GM18502 (cell line): ENCODE data around the gene UPF1.
"Not testable (repeated sequence)": the region's sequence is repeated elsewhere in the genome, so short reads cannot be mapped to it uniquely, and the experiment has no call there.

Experiments used
- ATAC-seq: cut with Tn5 transposase; IDR thresholded peaks from one replicate; pipeline ENCODE4 v1.9.1; 2021; ENCODE audit warnings: mild to moderate bottlenecking; ENCODE audit not compliant: unreplicated experiment, poor library complexity

UPF1 gene

DNA sequence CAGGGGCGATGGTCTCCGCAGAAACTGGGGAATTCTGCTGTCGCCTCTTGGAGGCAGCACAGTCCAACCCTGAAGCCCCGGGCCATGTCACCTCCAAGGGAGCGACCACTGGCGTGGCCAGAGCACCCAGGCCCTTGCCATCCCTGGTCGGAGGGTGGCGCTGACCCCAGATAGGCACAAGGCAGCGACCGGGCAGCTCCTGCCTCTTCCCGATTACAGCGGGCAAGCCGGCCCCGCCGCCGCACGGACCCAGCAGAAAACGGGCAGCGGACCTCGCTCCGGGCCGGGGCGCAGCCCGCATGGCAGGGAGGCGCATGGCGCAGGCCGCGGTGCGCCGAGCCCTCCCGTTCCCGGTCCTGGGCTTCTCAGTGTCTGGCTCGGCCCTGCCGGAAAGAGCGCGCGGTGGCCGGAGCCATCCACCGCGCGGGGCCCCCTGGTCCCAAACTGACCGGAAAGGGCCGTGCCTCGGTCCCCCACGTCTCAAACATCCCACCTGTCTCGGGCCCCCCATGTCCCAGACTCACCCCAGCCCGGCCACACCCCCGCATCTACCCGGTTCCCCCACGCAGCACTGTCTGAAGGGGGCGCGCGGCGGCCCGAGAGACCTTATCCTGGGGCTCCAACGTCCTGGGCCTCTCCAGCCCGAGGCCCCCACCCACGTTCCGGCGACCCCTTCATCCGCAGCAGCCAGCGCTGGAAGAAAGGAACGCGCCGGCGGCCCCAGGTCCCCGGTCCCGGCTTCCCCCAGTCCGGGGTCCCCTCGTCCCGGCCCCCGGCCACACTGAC is 63.5 kb downstream of the UPF1 start:
- ATAC-seq: no peak

- no peak for ATAC-seq
Observed at GRCh38 chr19:18895824-18896341, 64.1 kb downstream of the UPF1 start, which contains the start of gene CERS1. Gene CERS1 (minus strand): TSS chr19:18896158. CDS start chr19:18896072, 86 bp downstream.

GRCh38 chr19:18896421-18896841 is 64.7 kb downstream of the UPF1 start:
- ATAC-seq: no peak

DNA sequence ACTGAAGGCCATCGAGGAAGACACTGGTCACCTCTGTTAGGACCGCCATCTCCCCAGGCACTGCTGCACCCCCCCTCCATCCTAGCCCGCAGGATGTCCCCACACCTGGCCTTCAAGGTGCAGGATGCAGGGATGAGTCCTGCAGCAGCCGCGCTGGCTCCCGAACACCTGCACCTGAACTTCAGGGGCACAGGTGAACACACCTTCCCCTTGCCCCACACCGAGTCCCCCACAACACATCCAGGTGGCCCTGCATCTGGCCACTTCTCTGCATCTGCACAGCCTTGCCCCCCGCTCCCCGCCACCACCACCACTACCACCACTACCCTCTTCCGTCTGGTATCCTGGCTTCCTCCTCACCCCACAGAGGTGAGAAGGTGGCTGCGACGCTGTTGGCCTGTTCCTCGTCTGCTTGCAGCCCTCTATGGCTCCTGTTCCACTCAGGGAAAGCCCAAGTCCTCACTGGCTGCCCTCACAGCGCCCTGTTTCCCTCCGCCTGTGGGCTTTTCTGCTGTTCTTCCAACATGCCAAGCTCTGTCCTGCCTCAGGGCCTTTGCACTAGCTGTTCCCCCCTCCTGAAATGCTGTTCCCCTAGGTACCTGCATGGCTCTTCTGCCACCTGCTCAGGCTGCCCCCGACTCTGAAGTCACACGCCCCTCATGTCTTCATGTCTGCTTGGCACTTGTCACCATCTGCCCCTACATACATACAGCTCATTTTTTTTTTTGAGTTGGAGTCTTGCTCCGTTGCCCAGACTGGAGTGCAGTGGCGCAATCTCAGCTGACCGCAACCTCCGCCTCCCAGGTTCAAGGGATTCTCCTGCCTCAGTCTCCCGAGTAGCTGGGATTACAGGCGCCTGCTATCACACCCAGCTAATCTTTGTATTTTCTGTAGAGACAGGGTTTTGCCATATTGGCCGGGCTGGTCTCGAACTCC is 65.6 kb downstream of the UPF1 start:
- no peak for ATAC-seq

DNA sequence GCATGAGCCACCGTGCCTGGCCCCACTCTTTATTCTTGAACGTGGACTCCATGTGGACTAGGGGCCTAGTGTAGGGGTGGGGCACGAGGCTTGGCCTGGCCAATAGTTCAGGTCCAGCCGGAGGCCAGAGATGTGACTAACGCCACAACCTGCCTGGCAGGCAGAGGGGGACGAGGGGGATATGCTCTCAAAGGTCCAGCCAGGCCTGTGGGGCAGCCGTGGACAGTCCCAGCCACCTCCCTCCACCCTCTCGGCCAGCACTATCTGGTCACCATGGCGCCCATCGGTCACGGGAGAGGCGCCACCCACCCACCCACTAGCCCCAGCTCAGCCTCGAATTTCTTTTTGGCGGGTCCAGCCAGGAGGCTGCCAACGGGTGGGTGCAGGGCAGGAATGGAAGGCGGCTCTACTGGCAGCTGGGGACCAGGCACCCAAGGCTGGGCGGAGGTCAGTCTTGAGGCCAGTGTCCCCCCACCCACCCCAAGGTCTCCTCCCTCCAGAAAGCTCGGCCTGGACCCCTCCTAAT is 66.4 kb downstream of the UPF1 start:
- ATAC-seq: no peak

DNA sequence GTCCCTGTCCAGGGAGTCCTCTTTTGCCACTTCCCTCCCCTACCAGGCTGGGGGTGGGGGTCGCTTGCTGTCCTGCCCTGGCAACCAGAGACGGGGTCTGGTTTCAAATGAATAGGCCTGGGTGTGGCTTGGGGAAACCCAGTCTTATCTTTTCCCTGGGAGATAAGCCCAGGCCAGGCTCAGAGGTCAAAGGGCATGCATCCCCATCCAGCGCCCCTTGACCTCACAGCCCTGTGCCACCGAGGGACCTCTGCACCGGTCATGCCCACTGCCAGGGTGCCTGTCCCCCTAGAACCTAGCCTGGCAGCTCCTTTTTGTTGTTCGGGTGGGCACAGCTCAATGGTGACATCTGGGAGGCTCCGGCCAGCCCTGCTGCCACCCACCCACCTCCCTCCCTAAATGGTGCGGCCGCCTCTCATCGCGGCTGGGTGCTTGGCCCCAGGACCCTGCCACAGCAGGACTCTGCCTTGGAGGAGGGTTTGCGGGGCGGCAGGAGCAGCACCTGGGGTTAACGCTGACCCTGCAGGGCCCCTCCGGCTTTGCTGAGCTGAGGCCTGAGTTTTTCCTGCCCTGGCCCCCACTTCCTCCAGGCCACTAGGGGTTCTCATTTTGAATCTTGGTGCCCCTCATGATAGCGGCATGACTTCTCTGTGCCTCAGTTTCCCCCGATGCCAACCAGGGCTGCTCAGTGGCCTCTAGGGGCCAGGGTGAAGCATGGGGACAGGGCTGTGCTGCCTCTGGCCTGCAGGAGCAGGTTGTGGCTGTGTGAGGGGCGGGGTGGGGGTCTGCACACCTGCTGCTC is 67.0 kb downstream of the UPF1 start:
- ATAC-seq: no peak

- no peak for ATAC-seq
Observed at GRCh38 chr19:18899624-18900560, 68.1 kb downstream of the UPF1 start.

DNA sequence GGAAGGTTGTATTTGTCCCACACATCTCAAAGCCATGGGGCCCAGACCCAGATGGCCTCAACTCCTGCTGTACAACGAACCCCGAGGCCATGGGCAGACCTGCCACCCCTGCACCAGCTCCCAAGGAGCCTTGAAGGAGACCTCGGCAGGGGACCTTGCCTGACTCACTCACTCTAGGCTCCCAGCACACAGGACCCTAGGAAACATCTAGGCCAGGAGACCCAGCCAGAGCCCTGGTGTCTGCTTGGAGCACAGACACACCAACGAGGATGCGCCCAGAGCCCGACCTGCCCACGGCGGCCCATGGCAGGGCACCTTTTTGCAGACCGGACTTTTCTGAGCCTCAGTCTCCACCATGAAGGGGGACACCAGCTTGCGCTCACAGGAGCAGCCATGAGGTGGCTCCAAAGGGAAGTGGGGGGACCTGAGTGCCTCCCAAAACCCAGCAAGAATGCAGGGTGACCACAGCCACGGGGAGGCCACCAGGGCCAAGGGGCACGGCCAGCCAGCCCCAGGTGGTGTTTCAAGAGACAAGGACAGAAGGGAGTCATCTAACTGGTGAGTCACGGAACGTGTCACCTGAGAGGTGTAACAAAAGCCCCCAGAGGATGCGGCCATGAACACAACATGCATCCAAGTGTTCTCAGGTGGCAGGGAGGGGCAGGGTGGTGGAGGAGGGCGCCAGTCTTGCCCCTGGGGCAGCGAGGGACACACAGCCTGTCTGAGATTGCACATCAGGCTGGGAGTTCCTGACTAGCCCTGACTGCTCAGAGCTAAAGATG is 69.1 kb downstream of the UPF1 start:
- ATAC-seq: no peak

DNA sequence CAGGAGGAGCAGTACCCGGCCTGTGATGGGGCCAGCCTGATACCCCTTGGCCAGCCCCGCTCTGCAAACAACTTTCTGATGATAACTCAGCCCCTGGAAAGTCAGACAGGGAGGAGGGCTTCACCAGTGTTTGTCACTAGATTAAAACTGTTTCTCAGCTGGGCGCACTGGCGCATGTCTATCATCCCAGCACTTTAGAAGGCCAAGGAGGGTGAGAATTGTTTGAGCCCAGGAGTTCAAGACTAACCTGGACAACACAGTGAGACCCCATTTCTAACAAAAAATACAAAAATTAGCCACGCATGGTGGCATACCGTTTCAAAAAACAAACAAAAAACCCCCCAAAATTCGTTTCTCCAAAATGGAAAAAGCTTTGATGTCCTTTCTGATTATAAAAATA is 69.7 kb downstream of the UPF1 start:
- ATAC-seq: no peak

DNA sequence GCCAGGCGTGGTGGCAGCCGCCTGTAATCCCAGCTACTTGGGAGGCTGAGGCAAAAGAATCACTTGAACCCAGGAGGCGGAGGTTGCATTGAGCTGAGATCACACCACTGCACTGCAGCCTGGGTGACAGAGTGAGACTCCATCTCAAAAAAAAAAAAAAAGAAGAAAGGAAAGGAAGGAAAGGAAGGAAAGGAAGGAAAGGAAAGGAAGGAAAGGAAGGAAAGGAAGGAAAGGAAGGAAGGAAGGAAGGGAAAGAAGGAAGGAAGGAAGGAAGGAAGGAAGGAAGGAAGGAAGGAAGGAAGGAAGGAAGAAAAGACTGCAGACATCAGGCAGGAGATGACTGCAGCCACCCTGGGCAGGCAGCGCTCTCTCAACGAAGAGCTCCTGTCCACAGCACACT is 70.8 kb downstream of the UPF1 start:
- not testable (repeated sequence) for ATAC-seq

GRCh38 chr19:18903156-18904037 is 71.6 kb downstream of the UPF1 start:
- ATAC-seq: no peak

- ATAC-seq: no peak
Observed at GRCh38 chr19:18904334-18905057, 72.7 kb downstream of the UPF1 start.

GRCh38 chr19:18905058-18905456 is 73.3 kb downstream of the UPF1 start:
- no peak for ATAC-seq

DNA sequence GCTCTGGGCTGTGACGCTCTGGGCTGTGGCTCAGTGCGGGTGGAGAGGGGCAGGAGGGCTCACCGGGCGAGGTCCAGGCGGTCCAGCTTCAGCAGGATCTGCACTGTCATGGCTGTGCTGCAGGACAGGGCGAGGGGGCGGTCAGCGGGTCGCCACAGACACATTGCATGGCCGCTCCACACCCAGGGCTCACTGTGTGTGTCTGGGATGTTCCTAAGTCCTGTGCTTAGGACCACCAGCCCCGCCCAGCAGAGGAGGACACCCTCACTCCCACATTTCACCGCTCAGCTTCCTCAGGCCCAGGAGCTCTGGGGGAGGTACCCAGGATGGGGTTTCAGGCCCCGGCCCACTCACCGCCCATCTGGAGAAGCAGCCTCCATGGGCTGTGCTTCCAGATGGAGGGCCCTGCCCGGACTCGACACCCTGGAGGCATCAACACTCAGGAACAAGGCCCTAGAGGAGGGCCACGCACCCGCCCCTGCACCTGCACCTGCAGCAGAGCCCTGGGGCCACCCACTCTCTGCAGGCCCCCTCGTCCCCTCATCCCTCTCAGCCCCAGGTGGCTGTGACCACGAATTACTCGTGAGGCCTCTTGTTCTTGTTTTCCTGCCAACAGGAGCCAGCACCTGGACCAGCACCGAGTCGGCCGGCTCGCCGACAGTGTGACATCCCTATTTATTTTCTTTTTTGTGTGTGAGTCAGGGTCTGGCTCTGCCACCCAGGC is 73.9 kb downstream of the UPF1 start:
- no peak for ATAC-seq

- ATAC-seq: no peak
Observed at GRCh38 chr19:18906605-18907519, 75.1 kb downstream of the UPF1 start.
